Thymus (tissue), 11 donors: ENCODE data around the gene DCTN2. TPM values are rescaled to one million over a fixed set of nuclear protein-coding genes. Genes with fewer than 3 reads are reported as not detected.
A peak's percentile ranks its signal among the peaks of the same experiment; 100 is the strongest.

Experiments used
- DNase-seq, 9 donors: peaks; one replicate each; pipeline ENCODE4 v3.0.0-alpha.2; 2013; ENCODE audit warnings: low spot score in 9 of 9, low read depth in 6 of 9, missing footprints in 1 of 9
- H3K27ac ChIP-seq, 2 donors: one replicate each; pipeline ENCODE4 v1.5.1; 2013; ENCODE audit warnings: control low read depth in 1 of 2, low read depth in 1 of 2, low read length in 1 of 2, mild to moderate bottlenecking in 1 of 2, moderate library complexity in 1 of 2
- H3K27me3 ChIP-seq, 2 donors: one replicate each; pipeline ENCODE4 v1.5.1; 2013; ENCODE audit warnings: low read length in 1 of 2; ENCODE audit not compliant: control insufficient read depth in 2 of 2, insufficient read depth in 1 of 2
- H3K36me3 ChIP-seq, 2 donors: one replicate each; pipeline ENCODE4 v1.5.1; 2013; ENCODE audit warnings: low read length in 1 of 2, mild to moderate bottlenecking in 1 of 2, moderate library complexity in 1 of 2; ENCODE audit not compliant: control insufficient read depth in 2 of 2, insufficient read depth in 2 of 2
- H3K4me1 ChIP-seq, 2 donors: one replicate each; pipeline ENCODE4 v1.5.1; 2013; ENCODE audit warnings: low read length in 2 of 2; ENCODE audit not compliant: control insufficient read depth in 2 of 2, insufficient read depth in 2 of 2
- H3K4me3 ChIP-seq, 2 donors: one replicate each; pipeline ENCODE4 v1.5.1; 2013; ENCODE audit warnings: low read length in 2 of 2, control low read depth in 1 of 2, mild to moderate bottlenecking in 1 of 2
- H3K9me3 ChIP-seq, 2 donors: one replicate each; pipeline ENCODE4 v1.5.1; 2013; ENCODE audit warnings: low read length in 1 of 2, mild to moderate bottlenecking in 1 of 2; ENCODE audit not compliant: control insufficient read depth in 2 of 2, insufficient read depth in 1 of 2
- WGBS: extraction: QIAGEN DNeasy Blood & Tissue Kit; methylation state at CpG from one replicate; pipeline ENCODE4 v1.1.7; 2013; 5-methylcytosine and 5-hydroxymethylcytosine counted together
- polyA plus RNA-seq: library from polyadenylated mRNA; stranded (reverse); fragments of 200-250 nt; gene quantifications from one replicate; pipeline ENCODE4 v1.2.3, GENCODE V29; 2013
- total RNA-seq: library from RNA; stranded (reverse); fragments of 120-200 nt; gene quantifications from one replicate; pipeline ENCODE4 v1.2.4, GENCODE V29; 2013
- donor health status: healthy.

The DCTN2 gene
- total and polyA plus RNA-seq, 2 donors: 56.4 to 79.7 TPM

DNA sequence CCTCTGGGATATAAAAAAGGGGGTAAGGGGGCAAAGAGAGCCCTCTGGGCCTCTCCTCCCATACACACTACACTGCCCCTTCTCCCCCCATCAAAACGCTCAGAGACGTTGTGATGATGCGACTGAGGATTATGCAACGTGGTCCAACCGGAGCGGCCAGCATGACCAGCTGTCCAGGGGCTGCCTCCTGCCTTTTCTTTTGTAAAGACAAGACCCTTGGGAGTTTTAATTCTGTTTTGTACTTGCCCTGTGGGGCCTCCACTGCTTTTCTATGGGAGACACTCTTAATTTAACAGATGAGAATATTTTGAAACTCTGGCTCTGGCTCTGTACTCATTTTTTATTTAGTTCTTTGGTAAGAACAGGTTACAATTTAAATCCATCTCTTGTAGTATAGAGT is 17.2 kb downstream of the DCTN2 start:
- peaks cover 89 to 95% of the 10 kb centered on the region in 2 donors for H3K36me3 ChIP-seq
- no peak overlapping the region for H3K4me3 ChIP-seq
- DNase-seq: no peak
- no peak overlapping the region for H3K27ac ChIP-seq
- 95% methylated on average over 6 of the region's 6 CpGs for WGBS
- peaks cover 1 to 9% of the 10 kb centered on the region in 2 donors for H3K4me1 ChIP-seq
- no peaks in the 10 kb centered on the region for H3K27me3 ChIP-seq
- H3K9me3 ChIP-seq: no peaks in the 10 kb centered on the region

DNA sequence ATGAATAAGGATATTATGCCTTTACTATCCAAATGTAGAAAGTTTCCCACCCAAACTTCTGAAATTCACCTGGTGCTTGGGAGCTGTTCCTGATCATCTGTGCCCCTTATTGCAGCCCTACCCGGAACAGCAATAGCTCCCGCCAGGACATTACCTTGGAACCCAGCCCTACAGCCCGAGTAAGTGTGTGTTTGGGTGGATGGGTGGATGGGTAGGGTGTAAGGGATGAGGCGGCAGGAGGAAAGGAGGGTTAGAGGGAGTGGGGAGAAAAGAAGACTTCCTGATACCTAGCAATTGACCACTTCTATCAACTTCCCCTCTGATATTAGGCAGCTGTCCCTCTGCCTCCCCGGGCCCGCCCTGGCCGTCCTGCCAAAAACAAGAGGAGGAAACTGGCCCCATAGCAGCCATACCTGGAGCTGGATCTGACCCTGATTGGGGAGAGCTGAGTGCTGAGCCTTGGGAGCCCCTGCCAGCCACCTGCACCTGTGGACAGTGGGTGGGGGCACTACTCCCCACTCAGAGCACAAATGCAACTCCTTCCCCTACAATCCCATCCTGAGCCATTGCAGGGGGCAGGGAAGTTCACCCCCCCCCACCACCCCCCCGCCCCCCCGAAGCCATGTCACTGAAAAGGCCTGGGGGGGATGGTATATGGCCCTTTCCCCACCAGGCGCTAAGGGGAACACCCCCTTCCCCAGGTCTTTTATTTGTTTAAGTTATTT is 18.0 kb downstream of the DCTN2 start:
- Histone ChIP-seq H3K36me3 (peaks cover 91 to 93% of the 10 kb centered on the region in 2 donors), H3K27ac (no peak overlapping the region), H3K4me3 (no peak overlapping the region), H3K27me3 (no peaks in the 10 kb centered on the region), H3K4me1 (peaks cover 9 to 18% of the 10 kb centered on the region in 2 donors), H3K9me3 (no peaks in the 10 kb centered on the region)
- WGBS: 97% methylated on average over 10 of the region's 10 CpGs
- no peak for DNase-seq

- Histone ChIP-seq H3K9me3 (no peaks in the 10 kb centered on the region), H3K36me3 (peaks cover 87 to 89% of the 10 kb centered on the region in 2 donors), H3K27ac (no peak overlapping the region), H3K27me3 (no peaks in the 10 kb centered on the region), H3K4me3 (no peak overlapping the region), H3K4me1 (peaks cover 17 to 26% of the 10 kb centered on the region in 2 donors)
- DNase-seq: no peak
- WGBS: 98% methylated on average over 12 of the region's 12 CpGs
Observed at GRCh38 chr12:57528176-57528575, 18.8 kb downstream of the DCTN2 start.

DNA sequence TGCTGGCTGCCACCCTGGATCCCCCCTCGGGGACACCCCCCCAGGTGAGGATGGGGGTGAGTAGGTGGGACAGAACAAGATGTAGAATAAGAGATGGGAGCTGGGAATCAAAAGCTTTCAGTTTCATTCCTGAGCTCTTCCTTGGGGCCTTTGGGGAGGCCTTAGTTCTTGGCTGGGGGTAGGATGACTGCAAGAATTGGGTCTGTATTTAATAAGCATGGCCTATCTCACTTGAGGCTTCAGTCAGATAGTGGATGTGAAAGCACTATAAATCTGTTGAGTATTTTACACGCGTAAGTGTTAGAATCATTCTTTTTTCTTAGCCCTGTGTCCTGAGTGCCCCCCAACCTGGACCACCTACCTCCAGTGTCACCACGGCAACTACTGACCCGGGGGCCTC is 19.8 kb downstream of the DCTN2 start:
- Histone ChIP-seq H3K36me3 (peaks cover 77 to 79% of the 10 kb centered on the region in 2 donors), H3K4me1 (peaks cover 17 to 30% of the 10 kb centered on the region in 2 donors), H3K4me3 (no peak overlapping the region), H3K27ac (no peak overlapping the region), H3K27me3 (no peaks in the 10 kb centered on the region), H3K9me3 (no peaks in the 10 kb centered on the region)
- no peak for DNase-seq
- 94% methylated on average over 5 of the region's 5 CpGs for WGBS

DNA sequence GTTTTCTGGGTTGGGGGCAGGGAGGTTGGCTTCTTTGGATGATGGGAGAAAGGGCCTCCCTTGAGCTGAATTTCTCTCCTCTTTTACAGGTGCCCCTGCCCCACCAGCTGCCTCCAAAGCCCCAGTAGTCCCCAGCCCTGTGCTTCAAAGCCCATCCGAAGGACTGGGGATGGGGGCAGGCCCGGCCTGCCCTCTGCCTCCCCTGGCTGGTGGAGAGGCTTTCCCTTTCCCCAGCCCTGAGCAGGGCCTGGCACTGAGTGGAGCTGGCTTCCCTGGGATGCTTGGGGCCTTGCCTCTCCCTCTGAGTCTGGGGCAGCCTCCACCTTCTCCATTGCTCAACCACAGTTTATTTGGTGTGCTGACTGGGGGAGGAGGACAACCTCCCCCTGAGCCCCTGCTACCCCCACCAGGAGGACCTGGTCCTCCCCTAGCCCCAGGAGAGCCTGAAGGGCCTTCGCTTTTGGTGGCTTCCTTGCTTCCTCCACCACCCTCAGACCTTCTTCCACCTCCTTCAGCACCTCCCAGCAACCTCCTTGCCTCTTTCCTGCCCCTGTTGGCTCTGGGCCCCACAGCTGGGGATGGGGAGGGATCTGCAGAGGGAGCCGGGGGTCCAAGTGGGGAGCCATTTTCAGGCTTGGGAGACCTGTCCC is 20.4 kb downstream of the DCTN2 start:
- no peak for DNase-seq
- Histone ChIP-seq H3K27ac (no peak overlapping the region), H3K4me1 (peaks cover 19 to 35% of the 10 kb centered on the region in 2 donors), H3K27me3 (no peaks in the 10 kb centered on the region), H3K9me3 (no peaks in the 10 kb centered on the region), H3K36me3 (peaks cover 72 to 73% of the 10 kb centered on the region in 2 donors), H3K4me3 (no peak overlapping the region)
- 96% methylated on average over 4 of the region's 4 CpGs for WGBS

DNA sequence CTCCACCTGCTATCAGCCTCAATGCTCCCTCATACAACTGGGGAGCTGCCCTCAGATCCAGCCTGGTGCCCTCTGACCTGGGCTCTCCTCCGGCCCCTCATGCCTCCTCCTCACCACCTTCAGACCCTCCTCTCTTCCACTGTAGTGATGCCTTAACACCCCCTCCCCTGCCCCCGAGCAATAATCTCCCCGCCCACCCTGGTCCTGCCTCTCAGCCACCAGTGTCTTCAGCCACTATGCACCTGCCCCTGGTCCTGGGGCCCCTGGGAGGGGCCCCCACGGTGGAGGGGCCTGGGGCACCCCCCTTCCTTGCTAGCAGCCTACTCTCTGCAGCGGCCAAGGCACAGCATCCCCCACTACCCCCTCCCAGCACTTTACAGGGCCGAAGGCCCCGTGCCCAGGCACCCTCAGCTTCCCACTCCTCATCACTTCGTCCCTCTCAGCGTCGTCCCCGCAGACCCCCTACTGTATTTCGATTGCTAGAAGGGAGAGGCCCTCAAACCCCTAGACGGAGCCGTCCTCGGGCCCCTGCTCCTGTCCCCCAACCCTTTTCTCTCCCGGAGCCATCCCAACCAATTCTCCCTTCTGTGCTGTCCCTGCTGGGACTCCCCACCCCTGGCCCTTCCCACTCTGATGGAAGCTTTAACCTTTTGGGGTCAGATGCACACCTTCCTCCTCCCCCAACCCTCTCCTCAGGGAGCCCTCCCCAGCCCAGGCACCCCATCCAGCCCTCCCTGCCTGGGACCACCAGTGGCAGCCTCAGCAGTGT is 21.2 kb downstream of the DCTN2 start:
- Histone ChIP-seq H3K27ac (no peak overlapping the region), H3K27me3 (no peaks in the 10 kb centered on the region), H3K9me3 (no peaks in the 10 kb centered on the region), H3K36me3 (peaks cover 64 to 65% of the 10 kb centered on the region in 2 donors), H3K4me1 (peaks cover 23 to 43% of the 10 kb centered on the region in 2 donors), H3K4me3 (no peak overlapping the region)
- no peak for DNase-seq
- WGBS: 95% methylated on average over 16 of the region's 16 CpGs

- no peak overlapping the region for H3K4me3 ChIP-seq
- no peaks in the 10 kb centered on the region for H3K9me3 ChIP-seq
- peaks cover 56 to 57% of the 10 kb centered on the region in 2 donors for H3K36me3 ChIP-seq
- peaks cover 23 to 44% of the 10 kb centered on the region in 2 donors for H3K4me1 ChIP-seq
- no peak for DNase-seq
- no peak overlapping the region for H3K27ac ChIP-seq
- WGBS: 94% methylated on average over 11 of the region's 11 CpGs
- no peaks in the 10 kb centered on the region for H3K27me3 ChIP-seq
Observed at GRCh38 chr12:57524814-57525614, 22.0 kb downstream of the DCTN2 start.

- WGBS: 87% methylated on average over 14 of the region's 14 CpGs
- no peaks in the 10 kb centered on the region for H3K9me3 ChIP-seq
- no peaks in the 10 kb centered on the region for H3K27me3 ChIP-seq
- peak overlapping the region; percentile 71 to 84 for H3K4me3 ChIP-seq
- H3K36me3 ChIP-seq: peaks cover 45 to 50% of the 10 kb centered on the region in 2 donors
- H3K27ac ChIP-seq: peak overlapping the region; percentile 82 to 99
- H3K4me1 ChIP-seq: peaks cover 30 to 52% of the 10 kb centered on the region in 2 donors
- no peak for DNase-seq
Observed at GRCh38 chr12:57523706-57524614, 23.0 kb downstream of the DCTN2 start.
